ENCODE data around the gene GPR15. TPM values are rescaled to one million over a fixed set of nuclear protein-coding genes. Genes with fewer than 3 reads are reported as not detected.

The GPR15 gene
- total and polyA plus RNA-seq, 2 donors (not counting 1 experiment from before 2014, with no cell fraction given), result under 0.01 TPM; not detected in 1

- H4K20me1 ChIP-seq (ENCODE audit: control insufficient read depth, extremely low read depth, insufficient read depth, low read length), result no peaks in the 10 kb centered on the region
- TF ChIP-seq CTCF (conservative IDR thresholded peaks at IDR 0.05 in 1 of 2, IDR thresholded peaks at IDR 0.05 in 1 of 2; ENCODE audit: low read depth in 1 of 2, low read length in 2 of 2), result no peak
- TF ChIP-seq EZH2 (IDR thresholded peaks at IDR 0.05; ENCODE audit: low read length, missing control alignments), result no peak
- peaks cover 3% of the 10 kb centered on the region for H3K4me1 ChIP-seq (ENCODE audit: control insufficient read depth, extremely low read depth, insufficient read depth, low read length)
- H2AFZ ChIP-seq (ENCODE audit: low read length), result no peak overlapping the region
- no peaks in the 10 kb centered on the region for H3K27me3 ChIP-seq (ENCODE audit: control insufficient read depth, insufficient read depth, low read length)
- H3K4me2 ChIP-seq (ENCODE audit: extremely low read depth, insufficient read depth, low read length), result no peak overlapping the region
- no peaks in the 10 kb centered on the region for H3K36me3 ChIP-seq (ENCODE audit: control insufficient read depth, insufficient read depth, low read length)
- H3K4me3 ChIP-seq (replicated peaks in 1 of 4; ENCODE audit: control extremely low read depth in 1 of 4, insufficient read depth in 1 of 4, low read depth in 3 of 4, low read length in 4 of 4), result no peak overlapping the region
- DNase-seq (ENCODE audit: low read depth in 2 of 2), result peak; percentile 19 to 90
- no peaks in the 10 kb centered on the region for H3K9me3 ChIP-seq (ENCODE audit: control insufficient read depth, insufficient read depth, low read depth, low read length)
- H3K79me2 ChIP-seq (ENCODE audit: control insufficient read depth, insufficient read depth, low read length), result no peaks in the 10 kb centered on the region
- no peak overlapping the region for H3K27ac ChIP-seq (ENCODE audit: insufficient read depth, low read length)
- no peak overlapping the region for H3K9ac ChIP-seq (ENCODE audit: insufficient read depth, low read length)
Observed at GRCh38 chr3:98577178-98577895, 45.6 kb downstream of the GPR15 start.

- TF ChIP-seq CTCF (conservative IDR thresholded peaks at IDR 0.05 in 1 of 2, IDR thresholded peaks at IDR 0.05 in 1 of 2; ENCODE audit: low read depth in 1 of 2, low read length in 2 of 2) (no peak), EZH2 (IDR thresholded peaks at IDR 0.05; ENCODE audit: low read length, missing control alignments) (no peak)
- H2AFZ ChIP-seq (ENCODE audit: low read length), result no peak overlapping the region
- H3K9ac ChIP-seq (ENCODE audit: insufficient read depth, low read length), result no peak overlapping the region
- no peak overlapping the region for H3K4me3 ChIP-seq (replicated peaks in 1 of 4; ENCODE audit: control extremely low read depth in 1 of 4, insufficient read depth in 1 of 4, low read depth in 3 of 4, low read length in 4 of 4)
- H3K27me3 ChIP-seq (ENCODE audit: control insufficient read depth, insufficient read depth, low read length), result no peaks in the 10 kb centered on the region
- H3K79me2 ChIP-seq (ENCODE audit: control insufficient read depth, insufficient read depth, low read length), result no peaks in the 10 kb centered on the region
- no peaks in the 10 kb centered on the region for H4K20me1 ChIP-seq (ENCODE audit: control insufficient read depth, extremely low read depth, insufficient read depth, low read length)
- H3K27ac ChIP-seq (ENCODE audit: insufficient read depth, low read length), result no peak overlapping the region
- H3K4me1 ChIP-seq (ENCODE audit: control insufficient read depth, extremely low read depth, insufficient read depth, low read length), result no peaks in the 10 kb centered on the region
- H3K4me2 ChIP-seq (ENCODE audit: extremely low read depth, insufficient read depth, low read length), result no peak overlapping the region
- H3K9me3 ChIP-seq (ENCODE audit: control insufficient read depth, insufficient read depth, low read depth, low read length), result no peaks in the 10 kb centered on the region
- DNase-seq (ENCODE audit: low read depth in 2 of 2), result no peak
- H3K36me3 ChIP-seq (ENCODE audit: control insufficient read depth, insufficient read depth, low read length), result no peaks in the 10 kb centered on the region
Observed at GRCh38 chr3:98580401-98581386, 48.9 kb downstream of the GPR15 start.

- no peaks in the 10 kb centered on the region for H3K9me3 ChIP-seq (ENCODE audit: control insufficient read depth, insufficient read depth, low read depth, low read length)
- H3K36me3 ChIP-seq (ENCODE audit: control insufficient read depth, insufficient read depth, low read length), result no peaks in the 10 kb centered on the region
- DNase-seq (ENCODE audit: low read depth in 2 of 2), result no peak
- no peak overlapping the region for H3K9ac ChIP-seq (ENCODE audit: insufficient read depth, low read length)
- no peaks in the 10 kb centered on the region for H3K4me1 ChIP-seq (ENCODE audit: control insufficient read depth, extremely low read depth, insufficient read depth, low read length)
- H2AFZ ChIP-seq (ENCODE audit: low read length), result no peak overlapping the region
- H3K27me3 ChIP-seq (ENCODE audit: control insufficient read depth, insufficient read depth, low read length), result no peaks in the 10 kb centered on the region
- no peak overlapping the region for H3K4me3 ChIP-seq (replicated peaks in 1 of 4; ENCODE audit: control extremely low read depth in 1 of 4, insufficient read depth in 1 of 4, low read depth in 3 of 4, low read length in 4 of 4)
- H3K4me2 ChIP-seq (ENCODE audit: extremely low read depth, insufficient read depth, low read length), result no peak overlapping the region
- H3K79me2 ChIP-seq (ENCODE audit: control insufficient read depth, insufficient read depth, low read length), result no peaks in the 10 kb centered on the region
- H3K27ac ChIP-seq (ENCODE audit: insufficient read depth, low read length), result no peak overlapping the region
- no peak for TF ChIP-seq CTCF (conservative IDR thresholded peaks at IDR 0.05 in 1 of 2, IDR thresholded peaks at IDR 0.05 in 1 of 2; ENCODE audit: low read depth in 1 of 2, low read length in 2 of 2)
- TF ChIP-seq EZH2 (IDR thresholded peaks at IDR 0.05; ENCODE audit: low read length, missing control alignments), result no peak
- no peaks in the 10 kb centered on the region for H4K20me1 ChIP-seq (ENCODE audit: control insufficient read depth, extremely low read depth, insufficient read depth, low read length)
Observed at GRCh38 chr3:98581474-98581873, 49.7 kb downstream of the GPR15 start.

Data from fibroblast of lung (primary cell).